Tibial nerve (tissue), 4 donors: ENCODE measurements around the gene TFG. TPM values are rescaled to one million over a fixed set of nuclear protein-coding genes. Genes with fewer than 3 reads are reported as not detected.

Experiments
- DNase-seq, 2 donors: peaks; one replicate each; pipeline ENCODE4 v3.0.0-alpha.2; 2019; ENCODE audit warnings: low spot score in 2 of 2
- H3K27ac ChIP-seq, 4 donors: fragments of 200-600 bp; sonication (generic) in 3 of 4; one replicate each; pipeline ENCODE4 v1.5.1; 2017 to 2019; ENCODE audit warnings: mild to moderate bottlenecking in 1 of 4
- H3K27me3 ChIP-seq, 2 donors: fragments of 200-600 bp; sonication (generic) in 1 of 2; one replicate each; pipeline versions ENCODE4 v1.5.1 to v1.6.0; 2017 to 2019
- H3K36me3 ChIP-seq, 3 donors: fragments of 200-600 bp; sonication (generic); one replicate each; pipeline ENCODE4 v1.5.1; 2018 to 2019
- H3K4me1 ChIP-seq, 4 donors: fragments of 200-600 bp; sonication (generic) in 3 of 4; one replicate each; pipeline ENCODE4 v1.5.1; 2017 to 2019
- H3K4me3 ChIP-seq, 4 donors: fragments of 200-600 bp; sonication (generic) in 3 of 4; one replicate each; pipeline ENCODE4 v1.5.1; 2017 to 2019; ENCODE audit warnings: mild to moderate bottlenecking in 1 of 4, moderate library complexity in 1 of 4
- H3K9me3 ChIP-seq, 4 donors: fragments of 200-600 bp; sonication (generic) in 3 of 4; one replicate each; pipeline ENCODE4 v1.5.1; 2017 to 2019
- CTCF ChIP-seq, 5 experiments: fragments of 200-600 bp in 3 of 5; fragments of 450-650 bp in 2 of 5; sonication (generic) in 3 of 5; IDR thresholded peaks; one replicate each; pipeline ENCODE4 v1.5.1; 2016 to 2019; ENCODE audit warnings: antibody characterized with exemption in 5 of 5, mild to moderate bottlenecking in 3 of 5, moderate library complexity in 2 of 5
- EP300 ChIP-seq, 2 donors: sonication (generic); formaldehyde crosslinking; IDR thresholded peaks; one replicate each; pipeline ENCODE4 v1.6.1; 2017; ENCODE audit warnings: antibody characterized with exemption in 2 of 2, mild to moderate bottlenecking in 1 of 2
- POLR2A ChIP-seq, 2 donors: fragments of 450-650 bp; IDR thresholded peaks; one replicate each; pipeline ENCODE4 v1.6.1; 2017; ENCODE audit warnings: antibody characterized with exemption in 2 of 2, mild to moderate bottlenecking in 2 of 2, moderate library complexity in 2 of 2
- WGBS, 2 donors: methylation state at CpG; one replicate each; pipeline ENCODE4 v1.1.5; 2018; 5-methylcytosine and 5-hydroxymethylcytosine counted together
- total RNA-seq, 4 donors: library from RNA; depleted of rRNA; stranded (reverse); fragments of >200 nt; gene quantifications; one replicate each; pipeline ENCODE4 v1.1.0, GENCODE V29; 2016

The TFG gene
- total RNA-seq, 4 donors from 2014 or later: 50.8 to 80.8 (median 62.8) TPM

- WGBS, 2 donors: 41 to 43% methylated on average over 3 of the region's 3 CpGs
- Histone ChIP-seq H3K9me3 (peaks cover 0 to 16% (median 0%) of the 10 kb centered on the region in 4 donors), H3K27me3 (no peaks in the 10 kb centered on the region)
Observed at GRCh38 chr3:100782906-100783305, 73.6 kb downstream of the TFG start.

GRCh38 chr3:100783619-100784018 is 74.3 kb downstream of the TFG start:
- TF ChIP-seq CTCF (IDR thresholded peaks at IDR 0.05) (no peak), EP300 (IDR thresholded peaks at IDR 0.05) (no peak), POLR2A (IDR thresholded peaks at IDR 0.05) (no peak)
- H3K27me3 ChIP-seq: no peaks in the 10 kb centered on the region
- H3K9me3 ChIP-seq: peaks cover 0 to 16% (median 0%) of the 10 kb centered on the region in 4 donors
- H3K27ac ChIP-seq: no peak overlapping the region
- DNase-seq: no peak
- peaks cover 0 to 6% (median 0%) of the 10 kb centered on the region in 4 donors for H3K4me1 ChIP-seq
- 71 to 83% methylated on average over 3 of the region's 3 CpGs for WGBS, 2 donors
- H3K36me3 ChIP-seq: peaks cover 0 to 45% (median 0%) of the 10 kb centered on the region in 3 donors
- no peak overlapping the region for H3K4me3 ChIP-seq

More at GRCh38 chr3:100782906-100783305, 73.6 kb downstream of the TFG start:
- Histone ChIP-seq H3K4me1 (peaks cover 0 to 6% (median 0%) of the 10 kb centered on the region in 4 donors), H3K4me3 (no peak overlapping the region), H3K36me3 (peaks cover 0 to 43% (median 0%) of the 10 kb centered on the region in 3 donors), H3K27ac (no peak overlapping the region)
- TF ChIP-seq EP300 (IDR thresholded peaks at IDR 0.05): no peak
- TF ChIP-seq POLR2A (IDR thresholded peaks at IDR 0.05): no peak
- TF ChIP-seq CTCF (IDR thresholded peaks at IDR 0.05): no peak
- DNase-seq: no peak

GRCh38 chr3:100789579-100789978 is 80.3 kb downstream of the TFG start:
- Histone ChIP-seq H3K4me3 (no peak overlapping the region), H3K4me1 (no peaks in the 10 kb centered on the region), H3K27me3 (no peaks in the 10 kb centered on the region), H3K36me3 (peaks cover 0 to 46% (median 0%) of the 10 kb centered on the region in 3 donors), H3K9me3 (peaks cover 0 to 16% (median 0%) of the 10 kb centered on the region in 4 donors), H3K27ac (no peak overlapping the region)
- DNase-seq: no peak
- TF ChIP-seq EP300 (IDR thresholded peaks at IDR 0.05) (no peak), CTCF (IDR thresholded peaks at IDR 0.05) (no peak), POLR2A (IDR thresholded peaks at IDR 0.05) (no peak)
- WGBS, 2 donors: 88 to 92% methylated on average over 2 of the region's 2 CpGs

- 16 to 18% methylated on average over 2 of the region's 2 CpGs for WGBS, 2 donors
- H3K36me3 ChIP-seq: no peaks in the 10 kb centered on the region
Observed at GRCh38 chr3:100796556-100796955, 87.3 kb downstream of the TFG start.

GRCh38 chr3:100798012-100798411 is 88.7 kb downstream of the TFG start:
- Histone ChIP-seq H3K4me1 (peaks cover 0 to 5% (median 0%) of the 10 kb centered on the region in 4 donors), H3K4me3 (no peak overlapping the region), H3K27ac (no peak overlapping the region), H3K9me3 (no peaks in the 10 kb centered on the region), H3K27me3 (no peaks in the 10 kb centered on the region), H3K36me3 (no peaks in the 10 kb centered on the region)
- TF ChIP-seq POLR2A (IDR thresholded peaks at IDR 0.05): no peak
- no peak for TF ChIP-seq CTCF (IDR thresholded peaks at IDR 0.05)
- TF ChIP-seq EP300 (IDR thresholded peaks at IDR 0.05): no peak
- DNase-seq: no peak
- 57 to 64% methylated on average over 1 of the region's 1 CpG for WGBS, 2 donors

More at GRCh38 chr3:100796556-100796955, 87.3 kb downstream of the TFG start:
- Histone ChIP-seq H3K4me1 (peaks cover 0 to 5% (median 0%) of the 10 kb centered on the region in 4 donors), H3K4me3 (no peak overlapping the region), H3K9me3 (no peaks in the 10 kb centered on the region), H3K27me3 (no peaks in the 10 kb centered on the region), H3K27ac (no peak overlapping the region)
- TF ChIP-seq POLR2A (IDR thresholded peaks at IDR 0.05) (no peak), CTCF (IDR thresholded peaks at IDR 0.05) (peak in 1 of 5 experiments; percentile 20)
- no peak for DNase-seq

Other genes starting within 250 kb of the TFG start
- 10 to 100 TPM in 3 of 4 donors, 1 to 10 TPM in 1; 9.4 to 36.5 (median 14.0) TPM for gene TMEM45A, start 216.9 kb upstream of the TFG start, total RNA-seq
- gene ADGRG7, start 99.9 kb upstream of the TFG start, total RNA-seq: under 1 TPM in 1 of 4 donors, not detected in 3; 0.42 TPM